ENCODE measurements around the gene GCNT2.
A peak's percentile ranks its signal among the peaks of the same experiment; 100 is the strongest.
"Not testable (repeated sequence)": the region's sequence is repeated elsewhere in the genome, so short reads cannot be mapped to it uniquely, and the experiment has no call there.

GCNT2 gene

DNA sequence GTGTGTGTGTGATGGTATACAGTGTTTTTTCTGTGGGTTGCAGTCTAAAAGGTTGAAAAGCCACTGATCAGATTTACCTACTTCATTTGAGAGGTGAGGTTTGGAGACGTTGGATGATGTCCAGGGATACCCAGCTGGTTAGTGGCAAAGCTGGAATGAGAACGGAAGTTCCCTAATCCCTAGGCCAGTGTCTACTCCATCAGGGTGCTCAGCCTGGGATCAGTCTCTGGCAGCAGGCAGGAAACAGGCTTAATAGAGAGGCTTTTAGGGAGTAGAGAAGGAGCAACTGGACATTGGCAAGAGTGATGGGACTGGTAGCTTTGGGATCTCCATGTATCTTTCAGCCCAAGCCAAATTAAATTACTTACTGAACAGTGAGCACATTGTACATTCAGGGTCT, 92.6 kb downstream of the GCNT2 start:
- no peak for DNase-seq

DNA sequence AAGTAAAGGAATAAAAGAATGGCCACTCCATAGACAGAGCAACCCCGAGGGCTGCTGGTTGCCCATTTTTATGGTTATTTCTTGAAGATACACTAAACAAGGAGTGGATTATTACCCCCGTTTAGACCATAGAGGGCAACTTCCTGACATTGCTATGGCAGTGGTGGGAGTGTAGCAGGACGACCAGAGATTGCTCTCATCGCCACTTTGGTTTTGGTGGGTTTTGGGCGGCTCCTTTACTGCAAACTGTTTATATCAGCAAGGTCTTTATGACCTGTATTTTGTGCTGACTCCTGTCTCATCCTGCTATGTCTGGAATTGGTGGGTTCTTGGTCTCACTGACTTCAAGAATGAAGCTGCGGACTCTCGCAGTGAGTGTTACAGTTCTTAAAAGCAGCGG, 94.5 kb downstream of the GCNT2 start:
- no peak for DNase-seq

GRCh38 chr6:10616266-10616665, 95.1 kb downstream of the GCNT2 start:
- DNase-seq = not testable (repeated sequence)

DNA sequence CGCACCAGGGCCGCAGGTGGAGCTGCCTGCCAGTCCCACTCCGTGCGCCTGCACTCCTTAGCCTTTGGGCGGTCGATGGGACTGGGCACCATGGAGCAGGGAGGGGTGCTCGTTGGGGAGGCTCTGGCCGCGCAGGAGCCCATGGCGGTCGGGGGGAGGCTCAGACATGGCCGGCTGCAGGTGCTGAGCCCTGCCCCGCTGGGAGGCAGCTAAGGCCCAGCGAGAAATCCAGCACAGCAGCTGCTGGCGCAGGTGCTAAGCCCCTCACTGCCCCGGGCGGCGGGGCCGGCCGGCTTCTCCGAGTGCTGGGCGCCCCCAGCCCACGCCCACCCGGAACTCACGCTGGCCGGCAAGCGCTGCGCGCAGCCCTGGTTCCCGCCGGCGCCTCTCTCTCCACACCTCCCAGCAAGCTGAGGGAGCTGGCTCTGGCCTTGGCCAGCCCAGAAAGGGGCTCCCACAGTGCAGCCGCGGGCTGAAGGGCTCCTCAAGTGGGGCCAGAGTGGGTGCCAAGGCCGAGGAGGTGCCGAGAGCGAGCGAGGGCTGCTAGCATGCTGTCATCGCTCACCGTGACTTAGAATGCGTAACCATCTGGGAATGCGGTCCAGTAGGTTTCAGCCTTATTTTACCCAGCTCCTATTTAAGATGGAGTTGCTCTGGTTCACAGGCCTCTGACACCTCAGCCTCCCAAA, 96.0 kb downstream of the GCNT2 start:
- DNase-seq = no peak

GRCh38 chr6:10618409-10618808, 97.3 kb downstream of the GCNT2 start:
- DNase-seq = no peak

DNA sequence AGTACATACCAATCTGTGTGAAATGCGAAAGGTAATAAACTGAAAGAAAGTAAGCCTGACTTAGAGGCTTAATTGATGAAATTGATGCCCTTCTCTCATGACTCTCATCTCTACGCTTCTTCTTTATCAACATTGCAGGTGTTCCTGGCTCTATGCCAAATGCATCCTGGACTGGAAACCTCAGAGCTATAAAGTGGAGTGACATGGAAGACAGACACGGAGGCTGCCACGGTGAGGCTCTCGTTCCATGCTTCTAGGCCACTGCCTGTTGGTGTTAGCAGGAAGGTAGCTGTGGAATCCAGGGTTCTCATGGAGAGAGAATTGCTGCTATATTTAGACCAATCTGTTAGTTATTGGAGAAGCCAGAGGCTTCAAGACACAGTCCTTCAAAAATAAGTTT, 100.1 kb downstream of the GCNT2 start:
- DNase-seq = no peak

GRCh38 chr6:10621847-10622246, 100.7 kb downstream of the GCNT2 start:
- DNase-seq = no peak

DNA sequence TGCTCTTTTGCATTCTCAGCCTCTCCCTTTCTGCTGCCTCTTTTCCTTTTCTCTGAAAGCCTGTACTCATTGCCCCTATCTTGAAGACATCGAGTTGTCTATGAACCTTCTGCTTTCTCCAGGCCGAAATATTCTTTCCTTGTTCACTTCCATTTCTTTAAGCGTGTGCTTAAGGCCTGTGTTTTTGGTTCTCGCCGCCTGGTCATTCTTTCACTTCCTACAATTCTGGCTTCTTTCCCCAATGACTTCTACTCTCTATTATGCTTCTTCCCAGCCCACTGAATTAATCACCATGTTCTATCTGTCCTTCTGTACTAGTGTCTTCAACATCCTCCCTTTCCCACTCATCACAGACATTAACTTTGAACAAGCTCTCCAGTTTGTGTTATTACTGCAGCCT, 103.7 kb downstream of the GCNT2 start:
- DNase-seq = no peak

- DNase-seq = no peak
These were observed 105.1 kb downstream of the GCNT2 start for GRCh38 chr6:10626154-10626741.

DNA sequence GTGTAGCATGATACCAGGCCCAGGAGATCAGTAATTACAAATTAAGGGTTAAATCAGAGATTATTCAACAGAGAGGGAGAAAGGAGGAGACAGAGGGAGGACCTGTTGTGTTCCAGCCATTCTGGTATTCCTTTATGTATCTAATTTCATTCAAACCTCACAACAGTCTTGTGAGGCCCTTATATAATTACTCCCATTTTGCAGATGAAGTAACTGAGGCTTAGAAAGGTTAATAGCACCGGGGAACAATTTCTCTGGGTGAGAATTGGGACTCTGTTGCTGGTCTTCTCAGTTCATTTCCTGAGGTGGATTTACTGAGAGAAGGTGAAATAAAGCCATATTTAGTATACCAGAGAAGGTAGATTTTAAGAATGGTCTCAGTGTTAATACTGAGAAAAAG, 106.6 kb downstream of the GCNT2 start:
- DNase-seq = no peak

- DNase-seq = no peak
These were observed 109.0 kb downstream of the GCNT2 start for GRCh38 chr6:10630178-10630577.

- DNase-seq = peak; percentile 15
These were observed 112.1 kb downstream of the GCNT2 start for GRCh38 chr6:10633216-10633615.

GRCh38 chr6:10640412-10640811, 119.3 kb downstream of the GCNT2 start:
- DNase-seq = no peak

DNA sequence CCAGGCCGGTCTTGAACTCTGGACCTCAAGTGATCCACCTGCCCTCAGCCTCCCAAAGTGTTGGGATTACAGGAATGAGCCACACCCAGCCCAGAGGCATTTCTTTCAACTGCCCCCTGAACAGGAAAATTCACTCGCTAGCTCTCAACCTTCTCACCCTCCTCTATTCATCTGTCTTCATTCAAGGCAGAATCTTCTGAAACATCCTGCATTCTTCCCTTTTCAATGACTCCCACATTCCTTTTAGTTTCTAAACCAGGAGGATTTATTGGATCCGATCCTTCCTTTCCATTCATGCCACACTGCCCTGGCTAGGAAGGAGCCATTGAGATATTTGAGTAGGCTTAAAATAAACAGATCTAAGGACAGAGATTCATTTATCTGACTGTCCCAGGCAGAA, 120.4 kb downstream of the GCNT2 start:
- no peak for DNase-seq

GRCh38 chr6:10643201-10643651, 122.1 kb downstream of the GCNT2 start:
- DNase-seq = no peak

GRCh38 chr6:10644225-10644624, 123.1 kb downstream of the GCNT2 start:
- DNase-seq = no peak

DNA sequence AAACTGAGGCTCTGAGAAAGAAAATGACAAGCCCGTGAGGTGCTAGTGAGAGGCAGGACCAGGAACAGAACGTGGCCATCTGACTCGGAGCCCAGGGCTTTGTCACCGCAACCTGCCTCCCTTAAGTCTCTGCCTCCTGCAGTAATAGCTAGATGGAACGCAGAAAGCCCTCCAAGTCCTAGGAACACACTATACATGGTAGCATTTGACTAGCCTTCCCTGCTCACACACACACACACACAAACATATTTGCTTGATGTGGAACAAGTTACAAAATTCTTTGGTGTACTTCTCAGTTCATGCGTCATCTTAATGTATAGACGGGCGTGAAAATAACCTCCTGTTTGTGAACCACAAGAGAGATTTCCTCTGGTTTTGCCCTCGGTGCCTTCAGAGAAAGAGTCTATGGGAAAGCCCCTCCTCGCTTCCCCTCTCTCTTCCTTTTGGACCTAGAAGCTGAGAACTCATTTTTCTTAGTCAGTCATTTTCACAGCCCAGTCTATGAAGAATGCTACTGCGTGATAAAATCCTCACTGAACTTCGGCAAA, 134.4 kb downstream of the GCNT2 start:
- DNase-seq = no peak

DNA sequence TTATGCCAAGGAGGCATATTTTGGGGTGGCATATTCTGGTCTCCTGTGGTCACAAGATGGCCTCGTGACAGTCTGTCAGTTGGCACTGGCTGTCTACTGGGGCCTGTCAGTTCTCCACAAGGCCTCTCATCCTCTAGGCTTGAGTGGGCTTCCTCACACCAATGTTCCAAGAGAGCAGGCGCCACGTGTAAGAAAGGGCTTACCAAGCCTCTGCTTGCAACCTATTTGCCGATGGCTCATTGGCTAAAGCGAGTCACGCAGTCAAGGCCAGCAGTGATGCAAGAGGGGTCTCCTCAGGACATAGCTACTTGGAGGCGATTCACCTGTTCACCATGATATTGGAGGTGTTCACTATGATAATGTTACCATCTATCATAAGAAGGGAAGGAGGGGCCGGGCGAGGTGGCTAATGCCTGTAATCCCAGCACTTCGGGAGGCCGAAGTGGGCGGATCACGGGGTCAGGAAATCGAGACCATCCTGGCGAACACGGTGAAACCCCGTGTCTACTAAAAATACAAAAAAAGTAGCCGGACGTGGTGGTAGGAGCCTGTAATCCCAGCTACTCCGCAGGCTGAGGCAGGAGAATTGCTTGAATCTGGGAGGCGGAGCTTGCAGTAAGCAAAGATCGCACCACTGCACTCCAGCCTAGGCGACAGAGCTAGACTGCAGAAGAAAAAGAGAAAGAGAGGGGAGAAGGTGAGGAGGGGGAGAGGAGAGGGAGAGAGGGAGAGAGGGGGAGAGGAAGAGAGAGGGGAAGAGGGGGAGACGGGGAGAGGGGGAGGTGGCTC, 138.0 kb downstream of the GCNT2 start:
- no peak for DNase-seq

- DNase-seq = no peak
These were observed 138.7 kb downstream of the GCNT2 start for GRCh38 chr6:10659699-10660348.

DNA sequence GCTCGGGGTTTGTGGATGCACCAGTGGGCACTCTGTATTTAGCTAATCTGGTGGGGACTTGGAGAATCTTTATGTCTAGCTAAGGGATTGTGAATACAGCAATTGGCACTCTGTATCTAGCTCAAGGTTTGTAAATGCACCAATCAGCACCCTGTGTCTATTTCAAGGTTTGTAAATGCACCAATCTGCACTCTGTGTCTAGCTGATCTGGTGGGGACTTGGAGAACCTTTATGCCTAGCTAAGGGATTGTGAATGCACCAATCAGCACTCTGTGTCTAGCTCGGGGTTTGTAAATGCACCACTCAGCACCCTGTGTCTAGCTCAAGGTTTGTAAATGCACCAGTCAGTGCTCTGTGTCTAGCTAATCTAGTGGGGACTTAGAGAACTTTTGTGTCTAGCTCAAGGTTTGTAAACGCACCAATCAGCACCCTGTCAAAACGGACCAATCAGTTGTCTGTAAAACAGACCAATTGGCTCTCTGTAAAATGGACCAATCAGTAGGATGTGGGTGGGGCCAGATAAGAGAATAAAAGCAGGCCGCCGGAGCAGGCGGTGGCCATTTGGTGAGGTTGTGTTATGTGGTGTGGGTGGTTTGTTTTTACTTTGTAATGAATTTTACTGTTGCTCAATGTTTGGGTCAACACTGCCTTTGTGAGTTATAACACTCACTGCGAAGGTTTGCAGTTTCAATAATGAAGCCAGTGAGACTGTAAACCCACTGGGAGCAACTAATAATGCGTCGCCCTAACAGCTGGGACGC, 139.5 kb downstream of the GCNT2 start:
- DNase-seq = not testable (repeated sequence)

GRCh38 chr6:10662207-10662606, 141.1 kb downstream of the GCNT2 start:
- no peak for DNase-seq

- DNase-seq = no peak
These were observed 141.6 kb downstream of the GCNT2 start for GRCh38 chr6:10662742-10663141.
